GM12875 (cell line): Measurements from ENCODE around the gene MYO5A.

Experiments
- H3K4me3 ChIP-seq: one replicate; pipeline ENCODE4 v1.5.1; 2011; ENCODE audit warnings: low read depth, low read length, control low read depth
- TF ChIP-seq, protein P1 (sequence below): IDR thresholded peaks from 2 replicates; pipeline ENCODE4 v1.5.1; 2011; ENCODE audit warnings: low read depth, mild to moderate bottlenecking, control low read depth, inconsistent platforms, low read length, moderate library complexity, borderline replicate concordance; ENCODE audit not compliant: insufficient read depth

The MYO5A gene

GRCh38 chr15:52414936-52415335 is 113.7 kb downstream of the MYO5A start:
- TF ChIP-seq, protein P1, sequence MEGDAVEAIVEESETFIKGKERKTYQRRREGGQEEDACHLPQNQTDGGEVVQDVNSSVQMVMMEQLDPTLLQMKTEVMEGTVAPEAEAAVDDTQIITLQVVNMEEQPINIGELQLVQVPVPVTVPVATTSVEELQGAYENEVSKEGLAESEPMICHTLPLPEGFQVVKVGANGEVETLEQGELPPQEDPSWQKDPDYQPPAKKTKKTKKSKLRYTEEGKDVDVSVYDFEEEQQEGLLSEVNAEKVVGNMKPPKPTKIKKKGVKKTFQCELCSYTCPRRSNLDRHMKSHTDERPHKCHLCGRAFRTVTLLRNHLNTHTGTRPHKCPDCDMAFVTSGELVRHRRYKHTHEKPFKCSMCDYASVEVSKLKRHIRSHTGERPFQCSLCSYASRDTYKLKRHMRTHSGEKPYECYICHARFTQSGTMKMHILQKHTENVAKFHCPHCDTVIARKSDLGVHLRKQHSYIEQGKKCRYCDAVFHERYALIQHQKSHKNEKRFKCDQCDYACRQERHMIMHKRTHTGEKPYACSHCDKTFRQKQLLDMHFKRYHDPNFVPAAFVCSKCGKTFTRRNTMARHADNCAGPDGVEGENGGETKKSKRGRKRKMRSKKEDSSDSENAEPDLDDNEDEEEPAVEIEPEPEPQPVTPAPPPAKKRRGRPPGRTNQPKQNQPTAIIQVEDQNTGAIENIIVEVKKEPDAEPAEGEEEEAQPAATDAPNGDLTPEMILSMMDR = no peak
- H3K4me3 ChIP-seq = no peak overlapping the region

GRCh38 chr15:52408823-52409222 is 119.9 kb downstream of the MYO5A start:
- TF ChIP-seq, protein P1 = no peak
- no peak overlapping the region for H3K4me3 ChIP-seq

- TF ChIP-seq, protein P1 = no peak
These were observed 121.3 kb downstream of the MYO5A start for GRCh38 chr15:52407374-52407773.

DNA sequence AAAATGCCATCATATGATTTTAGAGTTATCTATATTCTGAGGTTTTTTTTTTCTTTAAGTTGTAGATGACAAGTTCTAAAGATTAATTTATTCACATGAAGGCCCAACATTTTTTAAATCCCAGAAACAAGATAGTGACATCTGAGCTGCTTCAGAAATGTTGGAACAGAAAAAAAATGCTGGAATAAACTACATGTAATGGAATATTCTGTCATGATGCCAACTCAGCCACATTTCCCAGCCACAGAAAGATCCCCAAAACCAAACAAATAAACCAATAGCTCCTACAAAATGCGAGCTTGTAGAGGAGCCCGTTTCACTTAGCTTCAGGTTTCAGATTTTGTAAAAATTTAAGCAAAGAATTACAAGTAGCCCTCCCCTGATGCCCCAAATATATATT is 122.1 kb downstream of the MYO5A start:
- TF ChIP-seq, protein P1 = no peak
- no peak overlapping the region for H3K4me3 ChIP-seq

More at GRCh38 chr15:52407374-52407773, 121.3 kb downstream of the MYO5A start:
- no peak overlapping the region for H3K4me3 ChIP-seq

DNA sequence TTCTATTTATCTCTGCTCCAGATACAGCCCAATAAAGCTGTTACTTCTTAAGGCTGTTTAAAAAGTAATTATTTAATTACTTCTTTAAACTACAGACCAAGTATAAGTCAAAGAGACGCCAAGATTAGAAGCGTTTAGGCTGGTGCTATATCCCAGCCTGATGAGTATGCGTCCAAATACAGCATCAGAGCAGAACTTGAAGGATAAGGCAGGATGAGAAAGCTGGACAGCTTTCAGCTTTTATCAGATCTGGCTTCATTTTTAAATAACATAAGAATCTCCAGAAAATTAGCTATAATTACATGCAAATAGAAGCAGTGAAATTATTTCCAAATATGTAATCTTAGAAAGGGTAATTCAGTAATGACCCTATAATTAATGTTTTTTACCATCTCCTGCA is 122.8 kb downstream of the MYO5A start:
- no peak overlapping the region for H3K4me3 ChIP-seq
- TF ChIP-seq, protein P1 = no peak

DNA sequence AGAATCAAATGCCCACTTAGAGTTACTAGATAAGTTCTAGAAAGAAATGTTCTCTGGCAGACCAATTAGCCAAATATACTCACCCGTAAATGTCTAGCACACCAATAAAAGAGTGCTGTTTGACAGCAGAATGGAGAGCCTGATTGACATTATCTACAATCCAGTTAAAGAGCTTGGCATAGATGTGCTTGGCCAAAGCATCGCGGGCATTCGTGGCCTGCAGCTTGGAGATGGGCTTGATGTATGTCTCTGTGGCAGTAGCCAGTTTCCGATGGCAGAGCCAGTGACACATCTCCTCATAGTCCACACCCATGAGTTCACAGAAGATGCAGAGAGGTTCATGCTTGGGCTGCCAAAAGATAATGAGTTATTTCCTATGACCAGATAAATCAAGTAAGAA is 131.6 kb downstream of the MYO5A start:
- no peak overlapping the region for H3K4me3 ChIP-seq
- TF ChIP-seq, protein P1 = no peak

DNA sequence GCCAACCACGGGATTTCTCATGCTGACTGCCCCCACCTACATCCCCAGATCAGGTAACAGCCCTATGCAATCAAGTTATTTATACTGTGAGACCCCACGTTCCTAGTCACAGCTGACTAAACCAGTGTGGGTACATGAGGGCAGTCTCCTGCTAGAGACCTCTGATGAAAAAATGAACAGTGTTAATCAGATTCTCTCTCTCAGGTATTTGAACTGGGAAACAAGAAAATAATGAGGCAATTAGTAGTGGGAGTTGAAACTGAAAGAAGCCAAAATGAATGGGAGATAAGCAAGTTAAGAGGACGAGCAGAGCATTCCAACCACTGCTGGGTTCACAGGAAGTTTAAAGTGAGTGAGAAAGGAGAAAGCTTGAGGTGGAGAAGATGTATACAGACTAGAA is 134.6 kb downstream of the MYO5A start:
- no peak overlapping the region for H3K4me3 ChIP-seq

More for the DNA sequence above, 134.6 kb downstream of the MYO5A start:
- TF ChIP-seq, protein P1 = no peak
